GM13977 (cell line): ENCODE measurements around the gene ZDHHC14.

Experiments
- DNase-seq: peaks from one replicate; pipeline ENCODE4 v3.0.0; 2012; ENCODE audit warnings: low spot score
- in situ Hi-C: fragments of 300-500 bp; cut with MboI; formaldehyde crosslinking; loops from one replicate; pipeline ENCODE4 v1.12.0; 2022; ENCODE audit warnings: low sequenced_read_pairs, low pct_unique_long_range_greater_than_20kb, mixed read lengths, inconsistent platforms; ENCODE audit not compliant: unreplicated experiment
- TF ChIP-seq, protein P1 (sequence below): IDR thresholded peaks from 2 replicates; pipeline ENCODE4 v1.5.1; 2012; ENCODE audit warnings: mild to moderate bottlenecking, control low read depth; ENCODE audit not compliant: insufficient read depth; ENCODE audit errors: extremely low read depth, missing control alignments

ZDHHC14 gene

DNA sequence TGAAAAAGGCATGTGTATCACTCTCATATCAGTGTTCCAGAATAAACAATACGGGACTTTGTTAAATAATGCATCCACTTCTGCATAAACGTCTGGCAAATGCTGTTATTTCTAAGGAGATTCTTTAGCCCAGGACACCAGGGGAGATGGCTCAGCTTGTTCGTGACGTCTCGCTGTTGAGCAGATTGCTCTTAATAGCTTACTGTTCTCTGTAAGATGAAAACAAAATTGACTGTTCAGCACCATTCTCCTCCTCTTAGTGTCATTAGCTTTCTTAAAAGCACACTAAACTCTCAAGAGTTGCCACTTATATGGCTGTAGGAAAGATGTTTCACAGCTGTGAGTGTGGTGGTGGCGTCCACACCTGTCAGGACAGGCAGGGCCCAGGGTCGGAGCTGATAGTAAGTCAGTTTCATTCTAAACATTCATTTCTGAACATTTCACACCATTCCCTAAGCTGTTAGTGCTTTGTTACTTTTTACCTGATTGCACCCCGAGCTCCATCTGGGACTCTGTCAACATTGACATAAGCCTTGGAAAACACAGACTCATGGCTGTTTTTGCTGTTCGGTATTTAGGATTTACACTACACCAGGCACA, 132.1 kb downstream of the ZDHHC14 start:
- TF ChIP-seq, protein P1, sequence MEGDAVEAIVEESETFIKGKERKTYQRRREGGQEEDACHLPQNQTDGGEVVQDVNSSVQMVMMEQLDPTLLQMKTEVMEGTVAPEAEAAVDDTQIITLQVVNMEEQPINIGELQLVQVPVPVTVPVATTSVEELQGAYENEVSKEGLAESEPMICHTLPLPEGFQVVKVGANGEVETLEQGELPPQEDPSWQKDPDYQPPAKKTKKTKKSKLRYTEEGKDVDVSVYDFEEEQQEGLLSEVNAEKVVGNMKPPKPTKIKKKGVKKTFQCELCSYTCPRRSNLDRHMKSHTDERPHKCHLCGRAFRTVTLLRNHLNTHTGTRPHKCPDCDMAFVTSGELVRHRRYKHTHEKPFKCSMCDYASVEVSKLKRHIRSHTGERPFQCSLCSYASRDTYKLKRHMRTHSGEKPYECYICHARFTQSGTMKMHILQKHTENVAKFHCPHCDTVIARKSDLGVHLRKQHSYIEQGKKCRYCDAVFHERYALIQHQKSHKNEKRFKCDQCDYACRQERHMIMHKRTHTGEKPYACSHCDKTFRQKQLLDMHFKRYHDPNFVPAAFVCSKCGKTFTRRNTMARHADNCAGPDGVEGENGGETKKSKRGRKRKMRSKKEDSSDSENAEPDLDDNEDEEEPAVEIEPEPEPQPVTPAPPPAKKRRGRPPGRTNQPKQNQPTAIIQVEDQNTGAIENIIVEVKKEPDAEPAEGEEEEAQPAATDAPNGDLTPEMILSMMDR, result no peak
- no peak for DNase-seq
- in situ Hi-C loops, result no loop called here

GRCh38 chr6:157513619-157514485, 132.9 kb downstream of the ZDHHC14 start:
- in situ Hi-C loops, result no loop called here
- TF ChIP-seq, protein P1, result no peak
- DNase-seq, result no peak

GRCh38 chr6:157514659-157515496, 133.9 kb downstream of the ZDHHC14 start:
- TF ChIP-seq, protein P1, result no peak
- in situ Hi-C loops, result no loop called here
- DNase-seq, result no peak

DNA sequence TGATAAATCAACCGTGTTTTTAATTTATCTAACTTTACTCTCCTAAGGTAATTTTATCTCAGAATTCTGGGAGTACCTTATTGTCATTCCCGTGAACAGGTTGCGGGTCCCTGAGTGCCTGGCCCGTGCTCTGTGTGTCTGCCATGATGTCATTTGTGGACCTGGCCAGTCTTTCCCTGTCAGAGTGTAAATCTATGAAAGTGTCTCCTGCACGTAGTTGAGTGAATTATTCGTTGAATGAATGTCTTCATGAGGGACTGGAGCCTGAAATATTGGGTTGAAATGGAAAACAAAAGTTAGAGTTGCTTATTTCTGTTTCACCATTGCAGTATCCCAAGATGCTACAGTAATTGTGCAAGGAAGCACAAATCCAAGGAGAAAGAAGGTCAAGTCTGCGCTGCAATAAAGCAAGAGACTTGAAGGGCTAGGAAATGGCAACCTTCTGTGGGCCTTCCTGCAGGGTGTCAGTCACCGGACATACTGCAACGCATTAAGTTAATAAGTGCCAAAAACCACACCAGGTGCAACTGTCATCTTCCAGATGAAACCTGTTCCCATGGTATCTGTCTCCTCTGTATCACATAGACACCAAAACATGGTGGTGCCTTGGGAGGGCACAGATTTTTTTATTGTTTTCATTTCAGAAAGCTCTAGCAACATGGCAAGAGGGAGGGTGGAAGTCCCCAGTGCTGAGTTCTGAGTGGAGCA, 135.5 kb downstream of the ZDHHC14 start:
- DNase-seq, result no peak
- in situ Hi-C loops, result no loop called here
- TF ChIP-seq, protein P1, result no peak

DNA sequence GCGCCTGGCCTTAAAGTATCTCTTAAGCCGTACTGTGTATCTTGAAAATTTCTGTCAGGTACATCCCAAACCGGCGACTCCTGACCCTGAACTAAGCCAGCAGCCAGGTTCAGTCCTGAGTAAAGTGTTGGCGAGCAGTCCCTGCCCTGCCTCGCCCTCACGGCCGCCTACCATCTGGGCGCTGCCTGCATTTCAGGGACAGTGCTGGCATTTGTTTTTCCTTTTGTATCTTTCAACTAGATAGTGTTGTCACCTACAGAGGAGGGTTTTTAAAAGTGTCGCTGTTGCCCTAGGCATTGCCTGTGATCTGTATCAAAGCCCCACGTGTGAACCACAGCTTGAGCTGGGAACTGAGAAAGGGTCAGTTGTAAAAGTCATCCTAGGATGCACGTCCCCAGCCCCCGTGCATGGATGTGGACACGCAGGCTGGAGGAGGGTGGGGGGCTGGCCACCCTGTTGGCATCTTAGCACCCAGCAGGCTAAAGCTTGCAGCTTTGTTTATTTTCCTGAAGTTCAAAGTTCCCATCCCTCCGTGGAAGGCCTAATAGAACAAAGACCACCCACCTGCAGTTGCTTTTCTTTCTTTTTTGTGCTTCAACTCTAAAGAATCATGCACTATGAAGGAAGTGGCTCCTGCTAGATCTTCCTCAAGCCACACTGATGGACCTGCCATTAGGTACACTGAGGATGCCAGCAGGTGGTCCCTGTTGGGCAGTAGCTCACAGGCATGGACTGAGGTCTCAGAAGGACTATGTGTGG, 136.8 kb downstream of the ZDHHC14 start:
- TF ChIP-seq, protein P1, result no peak
- no peak for DNase-seq
- in situ Hi-C loops, result no loop called here
